Epithelial cell of proximal tubule (primary cell): ENCODE data around the gene CFAP20. TPM values are rescaled to one million over a fixed set of nuclear protein-coding genes. Genes with fewer than 3 reads are reported as not detected.

ENCODE experiments used
- DNase-seq: peaks from one replicate; pipeline ENCODE4 v3.0.0-alpha.2; 2011; ENCODE audit warnings: low read depth
- H3K4me3 ChIP-seq: 2 replicates; pipeline ENCODE4 v1.5.1; 2011; ENCODE audit warnings: low read depth, mild to moderate bottlenecking, low read length
- total RNA-seq: library from RNA; depleted of rRNA; stranded (reverse); fragments of >200 nt; gene quantifications from 2 replicates; pipeline ENCODE4 v1.2.3, GENCODE V29; 2015
- TF ChIP-seq, protein P1 (sequence below): conservative IDR thresholded peaks from 2 replicates; pipeline ENCODE4 v1.5.1; 2012; ENCODE audit warnings: low read depth, mild to moderate bottlenecking, low read length

CFAP20 gene
- total RNA-seq, 1 donor from 2014 or later = 38.6 TPM

- H3K4me3 ChIP-seq = no peak overlapping the region
- TF ChIP-seq, protein P1, sequence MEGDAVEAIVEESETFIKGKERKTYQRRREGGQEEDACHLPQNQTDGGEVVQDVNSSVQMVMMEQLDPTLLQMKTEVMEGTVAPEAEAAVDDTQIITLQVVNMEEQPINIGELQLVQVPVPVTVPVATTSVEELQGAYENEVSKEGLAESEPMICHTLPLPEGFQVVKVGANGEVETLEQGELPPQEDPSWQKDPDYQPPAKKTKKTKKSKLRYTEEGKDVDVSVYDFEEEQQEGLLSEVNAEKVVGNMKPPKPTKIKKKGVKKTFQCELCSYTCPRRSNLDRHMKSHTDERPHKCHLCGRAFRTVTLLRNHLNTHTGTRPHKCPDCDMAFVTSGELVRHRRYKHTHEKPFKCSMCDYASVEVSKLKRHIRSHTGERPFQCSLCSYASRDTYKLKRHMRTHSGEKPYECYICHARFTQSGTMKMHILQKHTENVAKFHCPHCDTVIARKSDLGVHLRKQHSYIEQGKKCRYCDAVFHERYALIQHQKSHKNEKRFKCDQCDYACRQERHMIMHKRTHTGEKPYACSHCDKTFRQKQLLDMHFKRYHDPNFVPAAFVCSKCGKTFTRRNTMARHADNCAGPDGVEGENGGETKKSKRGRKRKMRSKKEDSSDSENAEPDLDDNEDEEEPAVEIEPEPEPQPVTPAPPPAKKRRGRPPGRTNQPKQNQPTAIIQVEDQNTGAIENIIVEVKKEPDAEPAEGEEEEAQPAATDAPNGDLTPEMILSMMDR = no peak
- no peak for DNase-seq
Observed at GRCh38 chr16:58118801-58119508, 10.2 kb downstream of the CFAP20 start.

DNA sequence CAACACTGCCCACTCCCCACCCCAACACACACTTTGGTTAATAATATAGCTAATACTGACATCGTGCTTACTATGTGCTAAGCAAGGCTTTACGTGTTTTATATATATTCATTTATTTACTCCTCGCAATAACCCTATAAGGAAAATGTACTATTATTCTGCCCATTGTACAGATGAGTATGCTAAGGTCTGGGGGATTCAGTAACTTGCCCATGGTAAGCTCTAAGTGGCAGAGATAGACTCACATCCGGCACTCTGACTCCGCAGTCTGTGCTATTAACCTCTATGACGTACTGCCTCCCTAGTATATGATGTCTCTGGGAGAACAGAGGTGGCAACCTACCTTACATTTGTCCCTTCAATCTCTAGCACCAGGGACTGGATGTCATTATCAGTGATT is 12.7 kb downstream of the CFAP20 start:
- TF ChIP-seq, protein P1 = no peak

DNA sequence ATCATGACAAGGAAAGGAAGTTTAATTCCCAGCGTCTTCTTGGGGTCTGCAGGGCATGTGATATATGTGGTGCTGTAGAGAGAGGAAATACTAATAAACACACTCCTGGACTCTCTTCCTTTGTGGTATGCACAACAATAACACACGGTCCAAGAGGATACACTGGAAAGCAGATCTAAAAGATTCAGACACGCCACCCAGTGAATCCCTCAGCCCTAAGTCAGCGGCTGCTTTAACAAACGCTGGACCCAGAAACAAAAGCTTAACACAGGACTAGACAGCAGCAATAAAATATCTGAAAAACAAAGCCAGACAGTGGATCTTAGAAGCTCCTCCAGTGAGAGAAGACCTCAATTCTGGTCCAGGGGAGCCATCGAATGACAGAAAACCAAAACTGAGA is 13.1 kb downstream of the CFAP20 start:
- DNase-seq = no peak
- H3K4me3 ChIP-seq = no peak overlapping the region
- TF ChIP-seq, protein P1 = no peak

More for the DNA sequence above, 12.7 kb downstream of the CFAP20 start:
- no peak for DNase-seq
- H3K4me3 ChIP-seq = no peak overlapping the region

- H3K4me3 ChIP-seq = no peak overlapping the region
- TF ChIP-seq, protein P1 = no peak
- no peak for DNase-seq
Observed at GRCh38 chr16:58114827-58115825, 14.1 kb downstream of the CFAP20 start.

DNA sequence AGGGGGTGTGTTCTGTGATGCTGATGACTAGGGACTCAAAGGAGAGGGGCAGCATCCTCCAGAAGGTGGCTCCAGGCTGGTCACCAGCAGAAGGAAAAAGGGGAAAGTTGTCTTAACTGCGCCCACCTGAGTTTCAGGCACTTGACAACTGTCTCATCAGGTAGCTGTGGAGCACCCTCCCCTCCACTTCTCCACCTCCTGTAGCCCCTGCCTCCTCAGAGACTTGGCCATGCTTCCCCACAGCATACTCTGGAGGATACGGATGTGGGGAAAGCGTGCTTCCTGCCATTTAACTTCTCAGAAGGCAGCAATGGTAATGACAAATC is 17.9 kb downstream of the CFAP20 start:
- TF ChIP-seq, protein P1 = no peak
- H3K4me3 ChIP-seq = no peak overlapping the region
- DNase-seq = no peak

- TF ChIP-seq, protein P1 = no peak
- no peak overlapping the region for H3K4me3 ChIP-seq
- DNase-seq = no peak
Observed at GRCh38 chr16:58110571-58111301, 18.4 kb downstream of the CFAP20 start.
